MCF 10A (cell line): ENCODE data around the gene PTPRE. TPM values are rescaled to one million over a fixed set of nuclear protein-coding genes. Genes with fewer than 3 reads are reported as not detected.

Experiments used
- BruUV-seq: library from RNA; stranded (reverse); fragments of 400-500 nt; replicated peaks from 2 replicates; lab custom pipeline; 2021; lab: Mats Ljungman, UMichigan
- CTCF ChIA-PET: fragments of 300-600 bp; sonication (Branson Sonifier 250); formaldehyde crosslinking; extraction: SDS; loops from one replicate; lab custom pipeline; 2021; ENCODE audit warnings: antibody characterized with exemption, inconsistent platforms; lab: Yijun Ruan, JAX
- POLR2A ChIA-PET: fragments of 300-600, 350-650 bp; sonication (Branson Sonifier 250); formaldehyde crosslinking; extraction: SDS; loops from one replicate; lab custom pipeline; 2020; ENCODE audit warnings: antibody characterized with exemption, inconsistent platforms; lab: Yijun Ruan, JAX
- DNase-seq: peaks from one replicate; pipeline ENCODE4 v3.0.0-alpha.2; 2018; ENCODE audit not compliant: unreplicated experiment
- H3K27ac Mint-ChIP-seq: one replicate; pipeline ENCODE4 v1.8.0; 2022; ENCODE audit warnings: mild to moderate bottlenecking, low read depth, mixed read lengths; ENCODE audit not compliant: unreplicated experiment
- H3K27me3 Mint-ChIP-seq: one replicate; pipeline ENCODE4 v1.8.0; 2022; ENCODE audit warnings: mixed read lengths; ENCODE audit not compliant: insufficient read depth, unreplicated experiment
- H3K36me3 Mint-ChIP-seq: one replicate; pipeline ENCODE4 v1.8.0; 2022; ENCODE audit warnings: mild to moderate bottlenecking, moderate library complexity, mixed read lengths; ENCODE audit not compliant: insufficient read depth, unreplicated experiment
- H3K4me1 Mint-ChIP-seq: one replicate; pipeline ENCODE4 v1.8.0; 2022; ENCODE audit warnings: mixed read lengths; ENCODE audit not compliant: insufficient read depth, unreplicated experiment
- H3K4me3 Mint-ChIP-seq: one replicate; pipeline ENCODE4 v1.8.0; 2022; ENCODE audit warnings: mild to moderate bottlenecking, moderate library complexity, mixed read lengths; ENCODE audit not compliant: unreplicated experiment
- H3K9me3 Mint-ChIP-seq: one replicate; pipeline ENCODE4 v1.8.0; 2022; ENCODE audit warnings: mixed read lengths; ENCODE audit not compliant: unreplicated experiment
- intact Hi-C: fragments of 100-400 bp; cut with micrococcal nuclease; formaldehyde crosslinking; loops from 2 replicates; pipeline ENCODE4 v1.14.1; 2022
- total RNA-seq: library from RNA; stranded (reverse); gene quantifications from 2 replicates; pipeline ENCODE4 v1.2.3, GENCODE V29; 2022
- TF ChIP-seq, protein P1 (sequence below): fragments of 200-600 bp; IDR thresholded peaks from one replicate; pipeline ENCODE4 v1.8.0; 2022; ENCODE audit warnings: antibody characterized with exemption, mild to moderate bottlenecking; ENCODE audit not compliant: unreplicated experiment

The PTPRE gene
- total RNA-seq, 1 experiment from 2014 or later, result 34.6 TPM

DNA sequence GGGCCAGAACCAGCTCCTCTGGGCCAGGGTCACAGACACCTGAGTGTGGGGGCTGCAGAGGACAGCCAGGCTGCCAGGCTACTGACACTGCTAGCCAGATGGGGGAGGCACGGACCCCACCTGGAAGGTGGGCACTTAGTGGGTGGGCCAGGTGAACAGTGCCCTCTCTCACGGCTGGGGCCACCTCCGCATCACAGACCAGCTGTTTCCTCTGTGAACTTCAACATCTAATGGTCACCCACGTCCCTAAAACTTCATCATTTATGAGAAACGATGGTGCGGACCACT, 138.9 kb downstream of the PTPRE start:
- no TSS peak for BruUV-seq
- ChIA-PET POLR2A (no interaction called here), CTCF (interaction anchor here (1.0 to 13.8 kb wide), 2 partner anchors 11 to 33 kb away, joined by 3 to 146 read pairs; no protein-coding TSS in a partner anchor)
- Mint-ChIP-seq H3K36me3 (peaks cover 14% of the 10 kb centered on the region), H3K4me3 (no peak overlapping the region), H3K27me3 (no peaks in the 10 kb centered on the region), H3K27ac (no peak overlapping the region), H3K4me1 (peaks cover 18% of the 10 kb centered on the region), H3K9me3 (no peaks in the 10 kb centered on the region)
- DNase-seq, result no peak
- intact Hi-C loops, result no loop called here
- TF ChIP-seq, protein P1, sequence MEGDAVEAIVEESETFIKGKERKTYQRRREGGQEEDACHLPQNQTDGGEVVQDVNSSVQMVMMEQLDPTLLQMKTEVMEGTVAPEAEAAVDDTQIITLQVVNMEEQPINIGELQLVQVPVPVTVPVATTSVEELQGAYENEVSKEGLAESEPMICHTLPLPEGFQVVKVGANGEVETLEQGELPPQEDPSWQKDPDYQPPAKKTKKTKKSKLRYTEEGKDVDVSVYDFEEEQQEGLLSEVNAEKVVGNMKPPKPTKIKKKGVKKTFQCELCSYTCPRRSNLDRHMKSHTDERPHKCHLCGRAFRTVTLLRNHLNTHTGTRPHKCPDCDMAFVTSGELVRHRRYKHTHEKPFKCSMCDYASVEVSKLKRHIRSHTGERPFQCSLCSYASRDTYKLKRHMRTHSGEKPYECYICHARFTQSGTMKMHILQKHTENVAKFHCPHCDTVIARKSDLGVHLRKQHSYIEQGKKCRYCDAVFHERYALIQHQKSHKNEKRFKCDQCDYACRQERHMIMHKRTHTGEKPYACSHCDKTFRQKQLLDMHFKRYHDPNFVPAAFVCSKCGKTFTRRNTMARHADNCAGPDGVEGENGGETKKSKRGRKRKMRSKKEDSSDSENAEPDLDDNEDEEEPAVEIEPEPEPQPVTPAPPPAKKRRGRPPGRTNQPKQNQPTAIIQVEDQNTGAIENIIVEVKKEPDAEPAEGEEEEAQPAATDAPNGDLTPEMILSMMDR, result no peak

GRCh38 chr10:128046156-128046952, 139.5 kb downstream of the PTPRE start:
- H3K36me3 Mint-ChIP-seq, result peaks cover 19% of the 10 kb centered on the region
- DNase-seq, result no peak
- H3K27me3 Mint-ChIP-seq, result no peaks in the 10 kb centered on the region
- CTCF ChIA-PET, result interaction anchor here (1.0 to 13.8 kb wide), 5 partner anchors 12 to 35 kb away, joined by 3 to 146 read pairs (median 26); no protein-coding TSS in a partner anchor
- POLR2A ChIA-PET, result interaction anchor here (2.7 to 7.0 kb wide), 2 partner anchors 11 to 15 kb away, joined by 21 to 216 read pairs; no protein-coding TSS in a partner anchor
- no TSS peak for BruUV-seq
- H3K9me3 Mint-ChIP-seq, result no peaks in the 10 kb centered on the region
- TF ChIP-seq, protein P1, result no peak
- H3K4me1 Mint-ChIP-seq, result peaks cover 21% of the 10 kb centered on the region
- peak overlapping the region; percentile 91 for H3K27ac Mint-ChIP-seq
- intact Hi-C loops, result no loop called here
- H3K4me3 Mint-ChIP-seq, result no peak overlapping the region

DNA sequence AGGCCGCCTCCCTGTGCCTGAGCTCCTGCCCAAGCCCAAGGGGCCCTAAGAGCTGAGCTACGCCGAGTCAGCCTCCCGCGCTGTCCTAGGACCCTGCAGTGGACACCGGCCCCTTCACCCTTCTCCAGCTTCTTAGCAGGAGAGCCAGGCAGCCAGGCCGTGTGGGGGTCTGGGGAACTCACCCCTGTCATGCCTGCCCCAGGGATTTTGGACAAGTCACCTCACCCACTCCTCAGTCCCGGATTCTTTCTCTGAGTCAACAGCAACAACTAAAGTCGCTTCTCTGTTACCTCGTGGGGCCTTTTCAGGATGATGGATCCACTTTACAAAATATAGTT, 140.0 kb downstream of the PTPRE start:
- intact Hi-C loops, result no loop called here
- TF ChIP-seq, protein P1, result no peak
- peak overlapping the region; percentile 91 for H3K27ac Mint-ChIP-seq
- peak overlapping the region; percentile 78 for H3K4me3 Mint-ChIP-seq
- ChIA-PET CTCF (interaction anchor here (1.2 to 13.8 kb wide), 4 partner anchors 13 to 35 kb away, joined by 5 to 146 read pairs (median 38); no protein-coding TSS in a partner anchor), POLR2A (interaction anchor here (0.9 to 7.0 kb wide), 9 partner anchors 8 to 140 kb away, joined by 3 to 216 read pairs (median 9); partner anchors contain the start of genes MKI67 and PTPRE)
- H3K4me1 Mint-ChIP-seq, result peaks cover 21% of the 10 kb centered on the region
- no peaks in the 10 kb centered on the region for H3K9me3 Mint-ChIP-seq
- H3K36me3 Mint-ChIP-seq, result peaks cover 25% of the 10 kb centered on the region
- H3K27me3 Mint-ChIP-seq, result no peaks in the 10 kb centered on the region
- DNase-seq, result no peak
- no TSS peak for BruUV-seq

DNA sequence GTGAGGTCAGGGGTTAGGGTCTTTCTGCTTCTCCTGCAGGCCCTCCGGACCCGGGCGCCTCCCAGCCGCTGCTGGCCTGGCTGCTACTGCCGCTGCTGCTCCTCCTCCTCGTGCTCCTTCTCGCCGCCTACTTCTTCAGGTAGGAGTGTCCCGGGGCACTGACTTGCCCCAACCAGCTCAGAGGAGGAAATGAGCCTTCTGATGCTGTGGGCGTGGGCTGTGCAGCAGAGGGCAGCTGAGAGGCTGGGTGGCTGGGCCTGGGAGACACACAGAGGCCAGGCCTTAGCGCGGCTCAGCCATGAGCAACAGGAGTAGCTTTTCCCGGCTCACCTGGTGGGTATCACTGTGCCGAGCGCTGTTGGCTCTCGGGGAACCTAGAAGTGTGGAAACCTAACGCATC, 140.4 kb downstream of the PTPRE start:
- BruUV-seq, result no TSS peak
- Mint-ChIP-seq H3K36me3 (peaks cover 29% of the 10 kb centered on the region), H3K27me3 (no peaks in the 10 kb centered on the region), H3K27ac (peak overlapping the region; percentile 91), H3K4me3 (peak overlapping the region; percentile 78), H3K9me3 (no peaks in the 10 kb centered on the region), H3K4me1 (peaks cover 21% of the 10 kb centered on the region)
- ChIA-PET POLR2A (interaction anchor here (0.5 to 7.0 kb wide), 13 partner anchors 9 to 140 kb away, joined by 3 to 216 read pairs (median 6); partner anchors contain the start of genes MKI67 and PTPRE), CTCF (interaction anchor here (0.6 to 13.8 kb wide), 9 partner anchors 13 to 111 kb away, joined by 3 to 146 read pairs (median 4); no protein-coding TSS in a partner anchor)
- TF ChIP-seq, protein P1, result no peak
- peak; percentile 96 for DNase-seq
- intact Hi-C loops, result no loop called here
